ENCODE data around the gene HSF2BP. TPM values are rescaled to one million over a fixed set of nuclear protein-coding genes. Genes with fewer than 3 reads are reported as not detected.
"Not testable (repeated sequence)": the region's sequence is repeated elsewhere in the genome, so short reads cannot be mapped to it uniquely, and the experiment has no call there.

Gene HSF2BP
- total RNA-seq, 1 experiment from 2014 or later, result 10.9 TPM

DNA sequence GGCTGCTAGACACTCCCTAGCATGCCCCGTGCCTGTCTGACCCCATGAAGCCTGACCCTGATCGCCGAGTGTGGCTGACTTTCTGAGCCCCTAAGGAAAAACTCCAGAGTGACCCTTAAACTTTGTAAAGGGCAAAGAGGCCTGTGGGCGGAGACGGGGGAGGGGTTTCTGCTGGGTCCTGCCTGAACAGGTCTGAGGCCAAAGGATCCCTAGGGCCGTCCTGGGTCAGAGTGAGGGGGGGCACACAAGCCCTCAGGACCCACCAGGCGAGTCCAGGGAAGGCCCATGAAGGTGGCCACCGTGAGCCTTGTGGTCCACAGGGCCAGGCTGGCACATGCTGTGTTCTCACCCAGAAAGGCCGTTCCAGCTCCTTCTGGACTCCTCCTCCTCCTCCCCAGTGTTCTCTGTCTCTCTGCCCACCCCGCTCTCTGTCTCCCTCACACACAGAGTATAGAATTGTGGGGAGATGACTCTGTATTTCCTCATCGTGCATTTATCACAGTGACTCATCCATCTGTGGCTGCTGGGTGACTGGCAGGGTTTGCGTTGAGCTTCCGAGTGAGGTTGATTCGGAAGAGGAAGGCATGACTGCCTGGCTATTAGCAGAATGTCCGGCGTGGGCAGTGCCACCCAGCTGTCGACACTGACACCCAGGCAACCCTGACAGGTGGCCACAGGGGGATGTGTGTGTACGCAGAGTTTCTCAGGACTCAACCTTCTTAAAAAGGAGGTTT lies 164.8 kb downstream of the HSF2BP start:
- H3K27me3 ChIP-seq (replicated peaks; ENCODE audit: control insufficient read depth, insufficient read depth, low read length); H3K4me1 ChIP-seq; BruUV-seq (replicated peaks); H3K9me3 ChIP-seq; H3K4me1 Mint-ChIP-seq (ENCODE audit: low read depth, unreplicated experiment); POLR2A ChIA-PET; intact Hi-C loops (cut with micrococcal nuclease; ENCODE audit: unreplicated experiment); H3K27ac Mint-ChIP-seq (ENCODE audit: unreplicated experiment); H3K4me3 Mint-ChIP-seq (ENCODE audit: unreplicated experiment); H3K9me3 Mint-ChIP-seq (ENCODE audit: unreplicated experiment); CTCF ChIA-PET; H3K36me3 Mint-ChIP-seq (ENCODE audit: insufficient read depth, unreplicated experiment); H3K27me3 Mint-ChIP-seq (ENCODE audit: insufficient read depth, unreplicated experiment); H3K36me3 ChIP-seq (ENCODE audit: control insufficient read depth, insufficient read depth, low read length); H3K4me3 ChIP-seq (ENCODE audit: low read depth, low read length): not testable (repeated sequence)
- peak in 1 of 2 experiments; percentile 0 for DNase-seq

DNA sequence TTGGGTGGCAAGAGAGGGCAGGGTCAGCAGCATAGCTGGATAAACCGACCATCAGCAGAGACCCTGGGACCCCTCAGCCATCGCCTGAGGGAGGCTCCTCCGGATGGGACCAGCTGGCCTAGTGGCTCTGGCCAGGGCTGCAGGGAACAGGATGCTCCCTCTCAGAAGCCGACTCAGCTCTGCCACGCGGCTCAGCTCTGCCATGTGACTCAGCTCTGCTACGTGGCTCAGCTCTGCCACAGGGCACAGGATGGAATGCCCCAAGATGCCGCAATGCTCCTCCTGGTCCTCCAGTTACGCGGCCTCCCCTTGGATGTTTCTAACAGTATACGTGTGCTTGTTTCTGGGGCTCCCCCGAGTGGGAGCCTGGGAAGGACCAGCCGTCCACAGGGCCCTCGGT lies 165.8 kb downstream of the HSF2BP start:
- H3K36me3 ChIP-seq (ENCODE audit: control insufficient read depth, insufficient read depth, low read length); DNase-seq; H3K4me1 ChIP-seq; CTCF ChIA-PET; H3K9me3 ChIP-seq; H3K4me3 ChIP-seq (ENCODE audit: low read depth, low read length); BruUV-seq (replicated peaks); H3K27ac Mint-ChIP-seq (ENCODE audit: unreplicated experiment); H3K9me3 Mint-ChIP-seq (ENCODE audit: unreplicated experiment); H3K27me3 ChIP-seq (replicated peaks; ENCODE audit: control insufficient read depth, insufficient read depth, low read length); intact Hi-C loops (cut with micrococcal nuclease; ENCODE audit: unreplicated experiment); H3K4me1 Mint-ChIP-seq (ENCODE audit: low read depth, unreplicated experiment); H3K36me3 Mint-ChIP-seq (ENCODE audit: insufficient read depth, unreplicated experiment); H3K4me3 Mint-ChIP-seq (ENCODE audit: unreplicated experiment); H3K27me3 Mint-ChIP-seq (ENCODE audit: insufficient read depth, unreplicated experiment); POLR2A ChIA-PET: not testable (repeated sequence)

- H3K4me3 Mint-ChIP-seq (ENCODE audit: unreplicated experiment); DNase-seq; H3K27me3 ChIP-seq (replicated peaks; ENCODE audit: control insufficient read depth, insufficient read depth, low read length); H3K9me3 ChIP-seq; H3K36me3 Mint-ChIP-seq (ENCODE audit: insufficient read depth, unreplicated experiment); H3K4me1 Mint-ChIP-seq (ENCODE audit: low read depth, unreplicated experiment); CTCF ChIA-PET; BruUV-seq (replicated peaks); H3K27me3 Mint-ChIP-seq (ENCODE audit: insufficient read depth, unreplicated experiment); H3K9me3 Mint-ChIP-seq (ENCODE audit: unreplicated experiment); H3K4me1 ChIP-seq; H3K36me3 ChIP-seq (ENCODE audit: control insufficient read depth, insufficient read depth, low read length); H3K27ac Mint-ChIP-seq (ENCODE audit: unreplicated experiment); POLR2A ChIA-PET; intact Hi-C loops (cut with micrococcal nuclease; ENCODE audit: unreplicated experiment); H3K4me3 ChIP-seq (ENCODE audit: low read depth, low read length): not testable (repeated sequence)
Observed at GRCh38 chr21:43488235-43488634, 171.1 kb downstream of the HSF2BP start.

DNA sequence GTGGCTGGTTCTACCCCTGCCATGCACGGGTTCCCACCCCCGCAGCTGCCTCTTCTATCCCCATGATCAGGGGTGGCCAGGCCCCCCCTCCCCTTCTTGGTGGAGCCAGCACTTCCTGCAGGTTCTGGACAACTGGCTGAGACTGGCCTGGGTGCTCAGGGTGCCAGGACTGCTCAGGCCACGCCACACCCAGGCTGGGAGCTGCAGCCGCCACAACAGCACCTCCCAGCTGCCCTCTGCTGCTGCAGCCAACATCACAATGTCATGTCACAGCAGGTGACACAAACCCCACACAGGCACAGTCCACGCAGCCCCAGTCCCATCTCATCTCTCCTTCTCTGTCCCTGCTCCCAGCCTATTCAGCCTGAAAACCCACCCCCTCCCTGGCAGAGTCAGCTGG lies 173.2 kb downstream of the HSF2BP start:
- H3K4me3 Mint-ChIP-seq (ENCODE audit: unreplicated experiment); H3K36me3 Mint-ChIP-seq (ENCODE audit: insufficient read depth, unreplicated experiment); H3K9me3 Mint-ChIP-seq (ENCODE audit: unreplicated experiment); BruUV-seq (replicated peaks); H3K27me3 ChIP-seq (replicated peaks; ENCODE audit: control insufficient read depth, insufficient read depth, low read length); H3K9me3 ChIP-seq; DNase-seq; H3K4me3 ChIP-seq (ENCODE audit: low read depth, low read length); H3K36me3 ChIP-seq (ENCODE audit: control insufficient read depth, insufficient read depth, low read length); H3K27me3 Mint-ChIP-seq (ENCODE audit: insufficient read depth, unreplicated experiment); H3K4me1 Mint-ChIP-seq (ENCODE audit: low read depth, unreplicated experiment); POLR2A ChIA-PET; intact Hi-C loops (cut with micrococcal nuclease; ENCODE audit: unreplicated experiment); H3K4me1 ChIP-seq; H3K27ac Mint-ChIP-seq (ENCODE audit: unreplicated experiment); CTCF ChIA-PET: not testable (repeated sequence)

GRCh38 chr21:43485016-43485415 lies 174.3 kb downstream of the HSF2BP start:
- CTCF ChIA-PET; H3K27ac Mint-ChIP-seq (ENCODE audit: unreplicated experiment); H3K9me3 ChIP-seq; H3K27me3 ChIP-seq (replicated peaks; ENCODE audit: control insufficient read depth, insufficient read depth, low read length); H3K4me1 Mint-ChIP-seq (ENCODE audit: low read depth, unreplicated experiment); H3K36me3 ChIP-seq (ENCODE audit: control insufficient read depth, insufficient read depth, low read length); H3K4me1 ChIP-seq; H3K27me3 Mint-ChIP-seq (ENCODE audit: insufficient read depth, unreplicated experiment); intact Hi-C loops (cut with micrococcal nuclease; ENCODE audit: unreplicated experiment); BruUV-seq (replicated peaks); H3K4me3 ChIP-seq (ENCODE audit: low read depth, low read length); H3K4me3 Mint-ChIP-seq (ENCODE audit: unreplicated experiment); H3K36me3 Mint-ChIP-seq (ENCODE audit: insufficient read depth, unreplicated experiment); H3K9me3 Mint-ChIP-seq (ENCODE audit: unreplicated experiment); DNase-seq; POLR2A ChIA-PET: not testable (repeated sequence)

GRCh38 chr21:43479197-43479596 lies 180.1 kb downstream of the HSF2BP start:
- DNase-seq; H3K4me3 Mint-ChIP-seq (ENCODE audit: unreplicated experiment); intact Hi-C loops (cut with micrococcal nuclease; ENCODE audit: unreplicated experiment); H3K9me3 Mint-ChIP-seq (ENCODE audit: unreplicated experiment); H3K27me3 ChIP-seq (replicated peaks; ENCODE audit: control insufficient read depth, insufficient read depth, low read length); BruUV-seq (replicated peaks); CTCF ChIA-PET; H3K4me1 Mint-ChIP-seq (ENCODE audit: low read depth, unreplicated experiment); H3K27ac Mint-ChIP-seq (ENCODE audit: unreplicated experiment); H3K36me3 Mint-ChIP-seq (ENCODE audit: insufficient read depth, unreplicated experiment); POLR2A ChIA-PET; H3K9me3 ChIP-seq; H3K27me3 Mint-ChIP-seq (ENCODE audit: insufficient read depth, unreplicated experiment); H3K36me3 ChIP-seq (ENCODE audit: control insufficient read depth, insufficient read depth, low read length); H3K4me1 ChIP-seq; H3K4me3 ChIP-seq (ENCODE audit: low read depth, low read length): not testable (repeated sequence)

Data from Caco-2 (cell line).